HCT116 (cell line): ENCODE results near the gene SAV1. TPM values are rescaled to one million over a fixed set of nuclear protein-coding genes. Genes with fewer than 3 reads are reported as not detected.

Source experiments
- ATAC-seq: fragments of 200-7000 bp; cut with Tn5 transposase; 2 replicates; pipeline ENCODE4 v1.9.1; 2020; ENCODE audit warnings: mild to moderate bottlenecking, moderate library complexity
- BruUV-seq: library from RNA; stranded (reverse); fragments of 400-500 nt; replicated peaks from 2 replicates; lab custom pipeline; 2021; lab: Mats Ljungman, UMichigan
- CTCF ChIA-PET: fragments of 300-600 bp; sonication (Branson Sonifier 250); formaldehyde crosslinking; loops from one replicate; lab custom pipeline; 2021; ENCODE audit warnings: antibody characterized with exemption; lab: Charles Lee
- POLR2A ChIA-PET: fragments of 300-600, 350-600 bp; sonication (Branson Sonifier 250); formaldehyde crosslinking; loops from one replicate; lab custom pipeline; 2021; ENCODE audit warnings: antibody characterized with exemption; lab: Charles Lee
- RAD21 ChIA-PET, 2 experiments: fragments of 300-600 bp; sonication (Branson Sonifier 250); formaldehyde crosslinking; loops; one replicate each; lab custom pipeline; 2023; ENCODE audit warnings: low total read pairs in 2 of 2; ENCODE audit not compliant: uncharacterized antibody in 2 of 2, unreplicated experiment in 2 of 2, low non-redundant PET in 1 of 2; lab: Charles Lee
- DNase-seq: peaks from one replicate; pipeline ENCODE4 v3.0.0-alpha.2; 2010; ENCODE audit warnings: low read depth, low spot score
- H2AFZ ChIP-seq: fragments of 200-600 bp; shearing (Covaris generic), sonication (generic); 2 replicates; pipeline ENCODE4 v1.6.1; 2017; ENCODE audit warnings: low read depth, mixed run types, mixed read lengths, antibody characterized with exemption, low read length; ENCODE audit not compliant: poor library complexity, severe bottlenecking
- H3K27ac ChIP-seq: 2 replicates; pipeline ENCODE4 v1.5.1; 2012; ENCODE audit warnings: low read depth, low read length
- H3K27me3 ChIP-seq: fragments of 200-600 bp; sonication (generic); 2 replicates; pipeline ENCODE4 v1.6.1; 2016; ENCODE audit warnings: mixed run types, low read length, mixed read lengths; ENCODE audit not compliant: insufficient read depth
- H3K36me3 ChIP-seq, 2 experiments: fragments of 200-500 bp in 1 of 2; fragments of 200-600 bp in 1 of 2; sonication (Bioruptor generic) in 1 of 2; sonication (generic) in 1 of 2; 2 replicates each; pipeline versions ENCODE4 v1.5.1 to v1.6.1; 2014 to 2016; ENCODE audit warnings: low read length in 2 of 2, inconsistent platforms in 1 of 2, mixed read lengths in 1 of 2, mixed run types in 1 of 2; ENCODE audit not compliant: insufficient read depth in 2 of 2, control insufficient read depth in 1 of 2
- H3K4me1 ChIP-seq, 2 experiments: fragments of 200-600 bp in 1 of 2; sonication (generic) in 1 of 2; 2 replicates each; pipeline versions ENCODE4 v1.5.1 to v1.6.1; 2012 to 2017; ENCODE audit warnings: low read length in 2 of 2, inconsistent platforms in 1 of 2, mild to moderate bottlenecking in 1 of 2, mixed read lengths in 1 of 2, mixed run types in 1 of 2, moderate library complexity in 1 of 2; ENCODE audit not compliant: insufficient read depth in 2 of 2, control insufficient read depth in 1 of 2
- H3K4me2 ChIP-seq: fragments of 200-600 bp; sonication (generic); 2 replicates; pipeline ENCODE4 v1.6.1; 2017; ENCODE audit warnings: mixed run types, low read length, mixed read lengths
- H3K4me3 ChIP-seq, 2 experiments: fragments of 200-600 bp in 1 of 2; sonication (generic) in 1 of 2; replicated peaks in 1 of 2; 2 replicates each; pipeline ENCODE4 v1.5.1; 2011 to 2016; ENCODE audit warnings: low read length in 2 of 2, control low read depth in 1 of 2, low read depth in 1 of 2, mild to moderate bottlenecking in 1 of 2, mixed read lengths in 1 of 2, mixed run types in 1 of 2
- H3K79me2 ChIP-seq: fragments of 200-600 bp; sonication (generic); 2 replicates; pipeline ENCODE4 v1.6.1; 2017; ENCODE audit warnings: mild to moderate bottlenecking, mixed run types, low read length, moderate library complexity, mixed read lengths; ENCODE audit not compliant: insufficient read depth
- H3K9ac ChIP-seq: fragments of 200-600 bp; sonication (generic); 2 replicates; pipeline ENCODE4 v1.6.1; 2016; ENCODE audit warnings: low read length, mixed read lengths
- H3K9me2 ChIP-seq: fragments of 200-600 bp; sonication (generic), shearing (Covaris generic); 2 replicates; pipeline ENCODE4 v1.6.1; 2017; ENCODE audit warnings: mixed run types, mild to moderate bottlenecking, moderate library complexity; ENCODE audit not compliant: insufficient read depth
- H3K9me3 ChIP-seq, 2 experiments: fragments of 200-500 bp in 1 of 2; fragments of 200-600 bp in 1 of 2; sonication (Bioruptor generic) in 1 of 2; sonication (generic) in 1 of 2; 2 replicates each; pipeline ENCODE4 v1.6.1; 2014 to 2017; ENCODE audit warnings: low read length in 2 of 2, mixed read lengths in 2 of 2, inconsistent platforms in 1 of 2, low read depth in 1 of 2, mild to moderate bottlenecking in 1 of 2, mixed run types in 1 of 2, moderate library complexity in 1 of 2; ENCODE audit not compliant: control insufficient read depth in 1 of 2, insufficient read depth in 1 of 2
- H4K20me1 ChIP-seq: fragments of 200-600 bp; sonication (generic), shearing (Covaris generic); 2 replicates; pipeline ENCODE4 v1.6.1; 2017; ENCODE audit warnings: mixed run types, mild to moderate bottlenecking, moderate library complexity; ENCODE audit not compliant: insufficient read depth
- CEBPB ChIP-seq: IDR thresholded peaks from 2 replicates; pipeline ENCODE4 v1.6.1; 2012; ENCODE audit warnings: low read depth
- ELF1 ChIP-seq: IDR thresholded peaks from 2 replicates; pipeline ENCODE4 v1.6.1; 2012; ENCODE audit warnings: low read depth, borderline replicate concordance
- EZH2phosphoT487 ChIP-seq: fragments of 200-600 bp; IDR thresholded peaks from 2 replicates; pipeline ENCODE4 v1.6.1; 2018; ENCODE audit warnings: antibody characterized with exemption, borderline replicate concordance
- FOSL1 ChIP-seq: IDR thresholded peaks from 2 replicates; pipeline ENCODE4 v1.6.1; 2012; ENCODE audit warnings: low read depth
- POLR2AphosphoS5 ChIP-seq: IDR thresholded peaks from 2 replicates; pipeline ENCODE4 v1.6.1; 2011; ENCODE audit warnings: mild to moderate bottlenecking, low read depth, low read length, moderate library complexity
- SRF ChIP-seq: IDR thresholded peaks from 2 replicates; pipeline ENCODE4 v1.6.1; 2012; ENCODE audit warnings: low read depth
- YY1 ChIP-seq: IDR thresholded peaks from 2 replicates; pipeline ENCODE4 v1.6.1; 2011; ENCODE audit warnings: low read length, low read depth, moderate library complexity, mild to moderate bottlenecking; ENCODE audit not compliant: insufficient replicate concordance; ENCODE audit errors: extremely low read depth
- ZBTB33 ChIP-seq: IDR thresholded peaks from 2 replicates; pipeline ENCODE4 v1.6.1; 2011; ENCODE audit warnings: mild to moderate bottlenecking, low read length, moderate library complexity; ENCODE audit not compliant: insufficient replicate concordance; ENCODE audit errors: extremely low read depth
- ZNF274 ChIP-seq: fragments of 200-500 bp; sonication (Bioruptor generic); IDR thresholded peaks from 2 replicates; pipeline ENCODE4 v1.6.1; 2014; ENCODE audit warnings: mild to moderate bottlenecking, low read depth, low read length, inconsistent platforms
- intact Hi-C: fragments of 100-400 bp; cut with micrococcal nuclease; formaldehyde crosslinking; loops from 2 replicates; pipeline ENCODE4 v1.10.0; 2022
- total RNA-seq: library from RNA; stranded (reverse); gene quantifications from one replicate; pipeline ENCODE4 v1.2.1, GENCODE V29; 2021; ENCODE audit not compliant: unreplicated experiment

The SAV1 gene
- total RNA-seq, 1 experiment from 2014 or later = 38.0 TPM

GRCh38 chr14:50717811-50718210, 49.7 kb upstream of the SAV1 start:
- no peak overlapping the region for H2AFZ ChIP-seq
- no peak overlapping the region for H3K4me3 ChIP-seq
- intact Hi-C loops = no loop called here

More at GRCh38 chr14:50717811-50718210, 49.7 kb upstream of the SAV1 start:
- Histone ChIP-seq H3K27ac (no peak overlapping the region), H3K79me2 (no peaks in the 10 kb centered on the region), H3K9me3 (no peaks in the 10 kb centered on the region)
- POLR2A ChIA-PET = no interaction called here
- TF ChIP-seq FOSL1 (no peak), ELF1 (no peak), CEBPB (no peak), EZH2phosphoT487 (no peak), POLR2AphosphoS5 (no peak), ZNF274 (no peak), ZBTB33 (no peak), SRF (no peak), YY1 (no peak)
- TF ChIP-seq, all 23 proteins: peak for 0
- CTCF ChIA-PET = no interaction called here
- DNase-seq (no peak), ATAC-seq (no peak)
- Histone ChIP-seq H3K4me2 (no peak overlapping the region), H3K9ac (no peak overlapping the region), H3K36me3 (0 out of 4 replicates have a peak, but pooled peaks cover 0 to 4% of the 10 kb centered on the region in 2 experiments), H3K9me2 (no peaks in the 10 kb centered on the region), H3K4me1 (no peaks in the 10 kb centered on the region), H3K27me3 (no peaks in the 10 kb centered on the region), H4K20me1 (no peaks in the 10 kb centered on the region)
- RAD21 ChIA-PET = no interaction called here
- BruUV-seq = no TSS peak
